Neutrophil (primary cell): ENCODE measurements around the gene ABCB8.
"Not testable (repeated sequence)": the region's sequence is repeated elsewhere in the genome, so short reads cannot be mapped to it uniquely, and the experiment has no call there.

Experiments used
- H3K27ac ChIP-seq: fragments of 200-600 bp; sonication (generic); 2 replicates; pipeline ENCODE4 v1.5.1; 2016; ENCODE audit warnings: mild to moderate bottlenecking, moderate library complexity
- H3K27me3 ChIP-seq: fragments of 200-600 bp; sonication (generic); 2 replicates; pipeline ENCODE4 v1.6.0; 2016; ENCODE audit warnings: mild to moderate bottlenecking
- H3K36me3 ChIP-seq: fragments of 200-600 bp; sonication (generic); 2 replicates; pipeline ENCODE4 v1.5.1; 2017
- H3K4me1 ChIP-seq, 2 experiments: fragments of 200-600 bp in 1 of 2; sonication (generic) in 1 of 2; 1 replicate in 1 of 2; 2 replicates in 1 of 2; pipeline versions ENCODE4 v1.5.1 to v1.6.1; 2013 to 2016; ENCODE audit warnings: low read depth in 1 of 2, low read length in 1 of 2, mild to moderate bottlenecking in 1 of 2, moderate library complexity in 1 of 2; ENCODE audit not compliant: control insufficient read depth in 1 of 2, insufficient read depth in 1 of 2
- H3K4me3 ChIP-seq, 2 experiments: fragments of 200-600 bp in 1 of 2; sonication (generic) in 1 of 2; 1 replicate in 1 of 2; 2 replicates in 1 of 2; pipeline ENCODE4 v1.5.1; 2013 to 2016; ENCODE audit warnings: low read depth in 1 of 2, low read length in 1 of 2, mild to moderate bottlenecking in 1 of 2, moderate library complexity in 1 of 2
- H3K9me3 ChIP-seq: fragments of 200-600 bp; sonication (generic); 2 replicates; pipeline ENCODE4 v1.5.1; 2016
- TF ChIP-seq, protein P1 (sequence below): fragments of 200-600 bp; sonication (generic); IDR thresholded peaks from 2 replicates; pipeline ENCODE4 v1.5.1; 2016; ENCODE audit warnings: antibody characterized with exemption

Gene ABCB8

DNA sequence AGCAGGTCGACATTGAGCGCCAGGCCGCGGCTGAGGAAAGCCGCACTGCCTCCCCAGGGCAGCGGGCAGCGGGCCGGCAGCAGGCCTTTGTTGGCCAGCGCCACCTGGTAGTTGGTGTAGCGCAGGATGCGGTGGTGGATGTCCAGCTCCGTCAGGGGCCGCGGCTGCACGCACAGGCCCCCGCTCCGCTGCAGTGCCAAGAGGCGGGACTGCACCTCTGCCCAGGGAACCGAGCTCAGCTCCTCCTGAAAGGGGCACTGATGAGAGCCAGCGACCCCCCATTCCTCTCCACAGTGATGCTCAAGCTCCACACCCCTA, 9.2 kb upstream of the ABCB8 start:
- H3K36me3 ChIP-seq = no peaks in the 10 kb centered on the region
- peaks cover 13 to 18% of the 10 kb centered on the region in 2 experiments for H3K4me1 ChIP-seq
- H3K27me3 ChIP-seq = peaks cover 100% of the 10 kb centered on the region
- no peaks in the 10 kb centered on the region for H3K9me3 ChIP-seq
- H3K4me3 ChIP-seq = no peak overlapping the region
- H3K27ac ChIP-seq = no peak overlapping the region
- TF ChIP-seq, protein P1, sequence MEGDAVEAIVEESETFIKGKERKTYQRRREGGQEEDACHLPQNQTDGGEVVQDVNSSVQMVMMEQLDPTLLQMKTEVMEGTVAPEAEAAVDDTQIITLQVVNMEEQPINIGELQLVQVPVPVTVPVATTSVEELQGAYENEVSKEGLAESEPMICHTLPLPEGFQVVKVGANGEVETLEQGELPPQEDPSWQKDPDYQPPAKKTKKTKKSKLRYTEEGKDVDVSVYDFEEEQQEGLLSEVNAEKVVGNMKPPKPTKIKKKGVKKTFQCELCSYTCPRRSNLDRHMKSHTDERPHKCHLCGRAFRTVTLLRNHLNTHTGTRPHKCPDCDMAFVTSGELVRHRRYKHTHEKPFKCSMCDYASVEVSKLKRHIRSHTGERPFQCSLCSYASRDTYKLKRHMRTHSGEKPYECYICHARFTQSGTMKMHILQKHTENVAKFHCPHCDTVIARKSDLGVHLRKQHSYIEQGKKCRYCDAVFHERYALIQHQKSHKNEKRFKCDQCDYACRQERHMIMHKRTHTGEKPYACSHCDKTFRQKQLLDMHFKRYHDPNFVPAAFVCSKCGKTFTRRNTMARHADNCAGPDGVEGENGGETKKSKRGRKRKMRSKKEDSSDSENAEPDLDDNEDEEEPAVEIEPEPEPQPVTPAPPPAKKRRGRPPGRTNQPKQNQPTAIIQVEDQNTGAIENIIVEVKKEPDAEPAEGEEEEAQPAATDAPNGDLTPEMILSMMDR = no peak

DNA sequence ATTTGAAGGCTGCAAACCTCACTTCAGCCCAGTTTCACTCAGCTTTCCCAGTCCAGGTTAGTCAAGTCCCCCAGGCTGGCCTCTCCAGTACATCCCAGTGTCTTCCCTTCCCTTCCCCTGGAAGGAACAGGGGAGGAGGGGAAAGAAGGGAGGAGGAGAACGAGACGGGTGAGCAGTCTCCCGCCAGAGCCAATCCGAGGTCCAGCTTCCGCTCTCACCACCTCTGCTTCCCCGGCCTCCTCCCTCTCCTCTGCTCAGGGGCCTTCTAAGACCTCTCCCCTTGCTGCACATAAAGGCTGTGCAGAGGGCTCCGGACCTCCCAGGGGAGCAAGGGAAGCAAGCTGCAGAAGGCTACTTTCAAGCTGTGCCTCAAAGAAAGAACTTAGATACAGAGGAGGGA, 8.0 kb upstream of the ABCB8 start:
- no peak overlapping the region for H3K27ac ChIP-seq
- peaks cover 88% of the 10 kb centered on the region for H3K27me3 ChIP-seq
- H3K4me3 ChIP-seq = no peak overlapping the region
- peaks cover 9 to 11% of the 10 kb centered on the region in 2 experiments for H3K4me1 ChIP-seq
- TF ChIP-seq, protein P1 = no peak
- H3K9me3 ChIP-seq = no peaks in the 10 kb centered on the region
- no peaks in the 10 kb centered on the region for H3K36me3 ChIP-seq

DNA sequence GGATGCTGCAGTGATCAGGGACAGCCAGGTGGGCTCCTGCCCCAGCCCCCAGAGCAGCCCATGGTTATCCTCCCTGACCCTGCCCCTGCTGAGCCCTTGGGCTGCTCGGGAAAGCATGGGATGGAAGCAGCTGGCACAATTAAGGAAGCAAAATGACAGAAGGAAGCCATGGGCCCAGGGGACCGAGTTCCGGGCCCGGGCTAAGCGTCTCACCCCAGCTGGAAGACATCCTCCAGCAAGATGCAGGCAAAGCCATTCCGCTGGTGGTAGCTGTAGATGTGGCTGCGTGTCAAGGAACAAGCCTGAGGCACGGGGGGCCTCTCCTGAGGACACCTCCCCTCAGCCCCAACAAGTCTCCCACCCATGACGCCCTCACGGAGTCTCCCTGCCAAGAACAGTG, 5.0 kb upstream of the ABCB8 start:
- peaks cover 12 to 16% of the 10 kb centered on the region in 2 experiments for H3K4me1 ChIP-seq
- H3K9me3 ChIP-seq = no peaks in the 10 kb centered on the region
- H3K27ac ChIP-seq = no peak overlapping the region
- TF ChIP-seq, protein P1 = no peak
- H3K36me3 ChIP-seq = no peaks in the 10 kb centered on the region
- peaks cover 77% of the 10 kb centered on the region for H3K27me3 ChIP-seq
- no peak overlapping the region for H3K4me3 ChIP-seq

DNA sequence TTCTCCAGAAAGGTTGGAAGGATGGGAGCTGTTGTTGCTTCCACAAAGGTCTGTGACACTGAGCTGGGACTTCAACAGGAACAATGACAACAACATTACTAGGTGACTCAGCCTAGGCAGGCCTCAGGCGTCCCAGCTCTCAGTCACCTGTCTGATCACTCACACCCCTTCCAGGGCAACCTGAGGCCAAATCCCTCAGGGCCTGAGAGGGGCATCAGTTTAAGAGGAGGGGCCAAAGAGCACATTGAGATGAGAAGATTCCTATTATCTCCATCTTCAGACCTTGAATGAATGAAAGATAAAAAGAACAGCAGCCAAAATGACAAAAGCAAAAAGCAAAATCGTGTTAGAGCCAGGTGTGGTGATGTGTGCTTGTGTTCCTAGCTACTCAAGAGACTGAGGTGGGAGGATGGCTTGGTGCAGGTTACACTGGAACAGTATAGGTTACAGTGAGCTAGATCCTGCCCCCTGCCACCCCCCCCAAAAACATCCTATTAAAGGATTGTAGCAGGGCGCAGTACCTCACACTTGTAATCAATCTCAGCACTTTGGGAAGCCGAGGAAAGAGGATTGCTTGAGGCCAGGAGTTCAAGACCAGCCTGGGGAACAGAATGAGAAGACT, 3.7 kb upstream of the ABCB8 start, which contains the start of gene ATG9B:
Gene ATG9B (minus strand): TSS at position 60 of the 622 bp plus-strand sequence. CDS start 71 bp downstream, outside the sequence.
- H3K4me1 ChIP-seq = peaks cover 16 to 17% of the 10 kb centered on the region in 2 experiments

DNA sequence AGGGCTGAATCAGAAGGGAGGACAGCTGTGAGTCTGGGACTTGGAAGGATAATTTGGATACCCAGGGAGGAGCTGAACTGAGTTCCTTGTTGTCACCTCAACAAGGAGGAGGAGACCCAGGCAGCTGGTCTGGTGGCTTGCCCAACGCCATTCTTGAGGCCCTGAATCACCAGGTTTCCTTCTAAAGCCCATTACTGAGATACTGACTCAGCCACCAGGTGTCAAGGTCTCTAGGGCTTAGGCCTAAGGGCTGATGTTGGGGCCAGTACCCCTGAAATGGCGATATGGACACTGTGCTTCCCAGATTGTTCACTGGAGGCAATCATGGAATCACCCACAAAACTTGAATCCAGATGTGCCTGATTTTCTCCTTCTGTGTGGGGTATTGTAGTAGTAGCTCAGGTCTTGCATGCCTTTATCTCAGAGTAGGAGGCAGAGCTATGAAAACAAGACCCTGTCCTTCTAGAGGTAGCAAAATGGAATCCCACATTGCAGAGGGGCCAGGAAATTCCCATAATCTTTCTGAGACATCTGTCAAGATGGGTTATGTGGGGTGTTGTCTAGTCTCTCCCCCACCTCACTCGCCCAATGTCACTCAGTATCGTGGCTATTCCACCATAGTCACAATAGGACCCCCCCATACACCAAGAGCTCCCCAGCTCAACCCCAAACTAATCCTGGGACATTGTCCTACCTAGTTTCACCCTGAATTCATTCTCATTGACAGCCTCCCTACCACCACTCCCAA, 2.2 kb upstream of the ABCB8 start:
- H3K36me3 ChIP-seq = no peaks in the 10 kb centered on the region
- H3K9me3 ChIP-seq = no peaks in the 10 kb centered on the region
- no peak overlapping the region for H3K27ac ChIP-seq
- peaks cover 49% of the 10 kb centered on the region for H3K27me3 ChIP-seq
- TF ChIP-seq, protein P1 = no peak
- H3K4me3 ChIP-seq = no peak overlapping the region
- H3K4me1 ChIP-seq = peaks cover 17% of the 10 kb centered on the region in 2 experiments

More for the DNA sequence above, 3.7 kb upstream of the ABCB8 start, which contains the start of gene ATG9B:
- Histone ChIP-seq H3K4me3 (no peak within 1 kb of the TSS), H3K27me3 (peaks cover 64% of the 10 kb centered on the region), H3K9me3 (no peaks in the 10 kb centered on the region), H3K27ac (no peak within 1 kb of the TSS), H3K36me3 (no peaks in the 10 kb centered on the region)
- TF ChIP-seq, protein P1 = no peak

DNA sequence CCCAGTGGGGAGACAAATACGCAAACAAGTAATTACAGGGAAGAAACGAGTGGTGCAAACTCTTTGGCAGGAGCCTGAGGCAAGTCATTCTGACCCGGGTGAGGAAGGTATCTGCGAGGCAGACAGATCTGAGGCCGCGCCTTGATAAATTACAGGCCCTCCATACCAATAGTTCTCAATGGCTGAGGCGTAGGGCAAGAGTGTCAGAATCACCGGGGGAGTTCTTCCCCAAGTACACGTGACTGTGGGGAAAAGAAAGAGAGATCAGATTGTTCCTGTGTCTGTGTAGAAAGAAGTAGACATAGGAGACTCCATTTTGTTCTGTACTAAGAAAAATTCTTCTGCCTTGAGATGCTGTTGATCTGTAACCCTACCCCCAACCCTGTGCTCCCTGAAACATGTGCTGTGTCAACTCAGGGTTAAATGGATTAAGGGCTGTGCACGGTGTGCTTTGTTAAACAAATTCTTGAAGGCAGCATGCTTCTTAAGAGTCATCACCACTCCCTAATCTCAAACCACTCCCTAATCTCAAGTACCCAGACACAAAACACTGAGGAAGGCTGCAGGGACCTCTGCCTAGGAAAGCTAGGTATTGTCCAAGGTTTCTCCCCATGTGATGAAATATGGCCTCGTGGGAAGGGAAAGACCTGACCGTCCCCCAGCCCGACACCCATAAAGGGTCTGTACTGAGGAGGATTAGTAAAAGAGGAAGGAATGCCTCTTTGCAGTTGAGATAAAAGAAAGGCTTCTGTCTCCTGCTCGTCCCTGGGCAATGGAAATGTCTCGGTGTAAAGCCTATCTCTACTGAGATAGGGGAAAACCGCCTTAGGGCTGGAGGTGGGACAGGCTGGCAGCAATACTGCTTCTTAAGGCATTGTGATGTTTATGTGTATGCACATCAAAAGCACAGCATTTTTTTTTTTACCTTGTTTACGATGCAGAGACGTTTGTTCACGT, 1.2 kb upstream of the ABCB8 start:
- H3K27me3 ChIP-seq = peaks cover 39% of the 10 kb centered on the region
- H3K9me3 ChIP-seq, H3K36me3 ChIP-seq: not testable (repeated sequence)
- H3K4me1 ChIP-seq = peaks cover 17 to 20% of the 10 kb centered on the region in 2 experiments
- H3K4me3 ChIP-seq = peak overlapping the region; percentile 91 to 96
- H3K27ac ChIP-seq = peak overlapping the region; percentile 79

DNA sequence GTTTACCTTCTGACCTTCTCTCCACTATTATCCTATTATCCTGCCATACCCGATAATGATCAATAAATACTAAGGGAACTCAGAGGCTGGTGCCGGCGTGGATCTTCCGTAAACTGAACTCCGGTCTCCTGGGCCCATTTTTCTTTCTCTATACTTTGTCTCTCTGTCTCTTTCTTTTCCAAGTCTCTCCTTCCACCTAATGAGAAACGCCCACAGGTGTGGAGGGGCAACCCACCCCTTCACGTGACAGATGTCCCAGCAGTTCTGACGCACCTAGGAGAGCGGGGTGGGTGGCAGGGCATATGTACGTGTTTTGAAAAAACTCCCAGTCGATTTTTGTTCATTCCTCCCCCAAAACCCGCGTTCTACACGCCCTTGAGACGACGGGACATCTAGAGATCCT, 521 bp upstream of the ABCB8 start:
- Histone ChIP-seq H3K4me3 (peak overlapping the region; percentile 91 to 96), H3K27me3 (peaks cover 32% of the 10 kb centered on the region), H3K27ac (peak overlapping the region; percentile 79), H3K4me1 (peaks cover 17 to 20% of the 10 kb centered on the region in 2 experiments)
- H3K9me3 ChIP-seq, H3K36me3 ChIP-seq: not testable (repeated sequence)
